Keratinocyte (primary cell): Measurements from ENCODE around the gene BCL11B.

ENCODE experiments used
- EZH2 ChIP-seq: IDR thresholded peaks from one replicate; pipeline ENCODE4 v1.6.1; 2012; ENCODE audit warnings: inconsistent platforms, mild to moderate bottlenecking, low read length, moderate library complexity
- TF ChIP-seq, protein P1 (sequence below), 3 experiments: IDR thresholded peaks in 1 of 3; conservative IDR thresholded peaks in 1 of 3; optimal IDR thresholded peaks in 1 of 3; 2 replicates in 2 of 3; 3 replicates in 1 of 3; pipeline versions ENCODE3 to v1.5.1; 2011; ENCODE audit warnings: low read length in 3 of 3, mild to moderate bottlenecking in 3 of 3, moderate library complexity in 2 of 3, control low read depth in 1 of 3, inconsistent platforms in 1 of 3; ENCODE audit not compliant: insufficient read depth in 2 of 3; ENCODE audit errors: extremely low read depth in 1 of 3

DNA sequence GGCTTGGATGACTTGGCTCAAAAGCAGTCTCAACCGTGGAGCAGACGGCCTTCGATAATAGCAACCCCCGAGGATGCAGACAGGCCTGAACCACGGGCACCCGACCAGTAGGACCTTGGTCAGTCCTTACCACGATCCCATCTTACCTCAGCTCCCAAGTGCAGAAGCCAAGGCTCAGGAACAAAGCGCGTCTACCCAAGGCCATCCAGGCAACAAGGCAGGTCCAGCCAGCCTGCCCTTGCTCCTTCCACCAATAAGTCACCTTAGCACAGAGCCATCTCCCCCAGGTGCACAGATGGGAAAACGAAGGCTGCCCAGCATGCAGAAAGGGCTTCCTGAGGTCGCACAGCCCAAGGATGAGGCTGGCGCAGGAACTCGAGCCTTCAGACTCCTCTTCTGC lies 77.3 kb downstream of the BCL11B start:
- TF ChIP-seq, protein P1, sequence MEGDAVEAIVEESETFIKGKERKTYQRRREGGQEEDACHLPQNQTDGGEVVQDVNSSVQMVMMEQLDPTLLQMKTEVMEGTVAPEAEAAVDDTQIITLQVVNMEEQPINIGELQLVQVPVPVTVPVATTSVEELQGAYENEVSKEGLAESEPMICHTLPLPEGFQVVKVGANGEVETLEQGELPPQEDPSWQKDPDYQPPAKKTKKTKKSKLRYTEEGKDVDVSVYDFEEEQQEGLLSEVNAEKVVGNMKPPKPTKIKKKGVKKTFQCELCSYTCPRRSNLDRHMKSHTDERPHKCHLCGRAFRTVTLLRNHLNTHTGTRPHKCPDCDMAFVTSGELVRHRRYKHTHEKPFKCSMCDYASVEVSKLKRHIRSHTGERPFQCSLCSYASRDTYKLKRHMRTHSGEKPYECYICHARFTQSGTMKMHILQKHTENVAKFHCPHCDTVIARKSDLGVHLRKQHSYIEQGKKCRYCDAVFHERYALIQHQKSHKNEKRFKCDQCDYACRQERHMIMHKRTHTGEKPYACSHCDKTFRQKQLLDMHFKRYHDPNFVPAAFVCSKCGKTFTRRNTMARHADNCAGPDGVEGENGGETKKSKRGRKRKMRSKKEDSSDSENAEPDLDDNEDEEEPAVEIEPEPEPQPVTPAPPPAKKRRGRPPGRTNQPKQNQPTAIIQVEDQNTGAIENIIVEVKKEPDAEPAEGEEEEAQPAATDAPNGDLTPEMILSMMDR (optimal IDR thresholded peaks at IDR 0.05 in 1 of 3, IDR thresholded peaks at IDR 0.05 in 1 of 3, conservative IDR thresholded peaks at IDR 0.05 in 1 of 3; ENCODE audit: extremely low read depth in 1 of 3, insufficient read depth in 2 of 3, low read length in 3 of 3) = no peak
- no peak for TF ChIP-seq EZH2
